ENCODE data around the gene WBP2.

DNA sequence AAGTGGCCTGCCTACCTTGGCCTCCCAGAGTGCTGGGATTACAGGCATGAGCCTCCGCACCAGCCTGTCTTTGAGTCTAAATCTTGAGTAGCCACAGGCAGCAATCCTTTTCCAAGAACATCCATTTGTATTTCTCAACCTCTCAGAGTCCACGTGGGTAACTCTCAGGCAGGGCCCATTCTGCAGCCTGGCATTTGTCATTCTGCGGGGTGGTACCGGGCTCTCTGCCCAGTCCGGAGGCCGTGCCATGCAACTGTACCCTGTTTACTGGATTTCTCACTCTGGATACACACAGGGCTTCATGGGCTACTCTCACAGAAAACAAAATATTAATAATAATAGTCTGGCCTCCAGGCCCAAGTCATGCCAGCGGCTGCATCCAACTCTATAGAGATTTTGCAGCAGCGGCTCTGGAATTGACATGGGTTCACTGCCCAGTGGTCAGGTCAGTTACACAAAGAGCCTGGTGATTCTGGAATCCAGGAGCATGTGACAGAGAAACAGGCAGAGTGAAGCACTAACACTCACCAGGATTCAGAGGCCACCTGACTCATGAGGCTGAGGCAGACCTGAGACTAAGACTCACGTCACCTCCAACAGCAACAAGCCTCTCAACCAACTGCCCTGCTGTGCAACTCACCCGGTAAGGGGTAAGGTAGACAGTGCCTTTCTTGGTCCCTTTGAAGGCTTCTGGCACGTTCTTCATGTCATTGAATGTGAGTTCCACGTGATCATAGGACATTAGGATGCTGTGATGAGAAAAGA lies 4.0 kb downstream of the WBP2 start:
- TF ChIP-seq EZH2 (IDR thresholded peaks at IDR 0.05; ENCODE audit: borderline replicate concordance, insufficient read depth, low read length, poor library complexity, severe bottlenecking), result no peak
- no peak for TF ChIP-seq CTCF (IDR thresholded peaks at IDR 0.05; ENCODE audit: poor library complexity, severe bottlenecking)
- TF ChIP-seq EP300 (conservative IDR thresholded peaks at IDR 0.05; ENCODE audit: poor library complexity, severe bottlenecking), result no peak
- TF ChIP-seq SMC3 (conservative IDR thresholded peaks at IDR 0.05; ENCODE audit: poor library complexity), result no peak
- TF ChIP-seq POLR2AphosphoS5 (IDR thresholded peaks at IDR 0.05), result no peak
- TF ChIP-seq TAF1 (IDR thresholded peaks at IDR 0.05; ENCODE audit: low read depth), result no peak
- no peak for TF ChIP-seq REST (IDR thresholded peaks at IDR 0.05; ENCODE audit: borderline replicate concordance)
